Activated CD8-positive, alpha-beta memory T cell treated with anti-CD3 and anti-CD28 coated beads, Interleukin-2, amount 50 U/mL, for 48 hours (primary cell): ENCODE results near the gene DCDC2.
"Not testable (repeated sequence)": the region's sequence is repeated elsewhere in the genome, so short reads cannot be mapped to it uniquely, and the experiment has no call there.

Experiments used
- DNase-seq: peaks from one replicate; pipeline ENCODE4 v3.0.0-alpha.2; 2020

DCDC2 gene

GRCh38 chr6:24207413-24207812 is 150.4 kb downstream of the DCDC2 start:
- DNase-seq, result no peak

DNA sequence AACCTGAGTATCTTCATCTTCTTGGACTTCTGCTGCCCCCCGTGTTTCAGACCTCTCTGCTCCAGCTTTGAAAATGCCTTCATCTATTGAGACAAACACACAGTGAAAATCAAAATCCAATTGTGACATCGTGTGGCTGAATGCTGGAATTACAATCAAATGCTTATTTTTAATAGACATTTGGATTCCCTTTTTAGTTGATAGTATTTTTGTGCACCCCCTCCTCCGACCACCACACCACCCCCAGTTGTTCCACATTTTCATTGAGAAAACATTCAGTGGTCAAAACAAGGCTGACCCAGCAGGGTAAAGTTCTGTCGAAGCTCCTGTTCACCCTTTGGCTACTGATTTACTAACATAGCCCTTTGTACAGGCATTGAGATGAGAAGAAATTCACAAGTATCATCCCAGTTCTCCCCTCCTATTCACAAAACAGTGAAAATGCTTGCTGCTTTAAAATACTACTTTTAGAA is 152.8 kb downstream of the DCDC2 start:
- DNase-seq, result no peak

- DNase-seq, result not testable (repeated sequence)
Measured at GRCh38 chr6:24204113-24204512, 153.7 kb downstream of the DCDC2 start.

DNA sequence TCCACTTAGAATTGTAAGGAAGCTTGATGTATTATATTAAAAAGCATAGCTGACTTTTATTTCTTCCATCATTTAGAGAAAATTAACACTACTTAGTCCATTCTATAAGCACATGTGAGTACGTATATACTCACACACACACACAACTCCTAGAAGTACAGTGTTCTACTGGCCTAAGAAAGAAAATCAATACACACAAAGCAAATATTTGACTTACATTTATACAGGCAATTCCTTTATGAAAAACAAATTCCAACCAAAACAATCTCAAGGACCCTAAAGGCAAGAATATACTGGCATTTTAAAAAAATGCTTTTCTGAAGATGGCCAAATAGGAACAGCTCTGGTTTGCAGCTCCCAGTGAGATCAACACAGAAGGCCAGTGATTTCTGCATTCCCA is 160.0 kb downstream of the DCDC2 start:
- DNase-seq, result no peak

GRCh38 chr6:24195836-24196597 is 161.8 kb downstream of the DCDC2 start:
- no peak for DNase-seq

DNA sequence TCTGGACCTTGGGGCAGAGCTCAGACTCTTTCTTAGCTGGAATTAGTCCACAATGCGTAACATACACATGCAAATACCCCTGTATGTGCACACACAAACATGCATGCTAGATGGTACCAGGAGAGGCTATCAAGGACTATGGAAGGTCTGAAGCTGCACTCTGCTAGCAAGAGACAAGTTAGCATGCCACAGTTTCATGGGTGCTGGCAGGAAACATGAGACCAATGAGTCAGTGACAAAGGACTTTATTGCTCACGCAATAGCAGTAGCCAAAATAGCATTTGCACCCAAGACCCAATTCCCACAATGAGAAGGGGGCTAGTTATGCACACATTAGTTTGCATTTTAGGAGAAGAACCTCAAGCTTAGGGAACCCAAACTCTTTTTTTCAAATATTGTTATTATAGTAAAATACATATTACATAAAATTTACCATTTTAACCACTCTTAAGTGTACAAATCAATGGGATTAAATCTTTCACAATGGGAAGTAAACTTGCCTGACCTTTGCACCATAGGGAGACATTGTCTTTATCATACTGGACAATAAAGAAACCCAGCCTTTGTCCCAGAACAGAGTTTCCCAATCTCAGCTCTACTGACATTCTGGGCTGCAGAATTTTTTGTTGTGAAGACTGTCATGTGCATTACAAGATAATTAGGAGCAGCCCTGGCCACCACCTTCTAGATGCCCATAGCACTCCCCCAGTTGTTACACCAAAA is 162.7 kb downstream of the DCDC2 start:
- no peak for DNase-seq

DNA sequence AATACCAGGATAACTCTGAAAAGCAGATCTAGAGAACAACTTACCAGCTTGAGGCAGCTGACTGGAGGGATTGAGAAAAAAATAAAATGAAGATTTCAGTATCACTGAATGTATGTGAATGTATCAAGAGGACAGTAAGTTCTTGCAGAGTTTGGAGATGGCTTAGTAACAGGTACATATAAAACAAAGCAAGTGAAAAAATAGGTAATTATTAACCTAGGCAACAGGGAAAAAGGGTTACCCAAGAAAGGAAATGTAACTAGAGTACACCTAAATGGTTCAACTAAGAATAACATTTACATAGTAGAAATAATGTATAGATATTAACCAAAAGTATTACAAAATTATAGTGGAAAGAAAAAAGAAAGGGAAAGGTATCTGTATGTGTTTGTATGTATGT is 164.5 kb downstream of the DCDC2 start:
- no peak for DNase-seq

GRCh38 chr6:24191346-24191745 is 166.5 kb downstream of the DCDC2 start:
- DNase-seq, result no peak

DNA sequence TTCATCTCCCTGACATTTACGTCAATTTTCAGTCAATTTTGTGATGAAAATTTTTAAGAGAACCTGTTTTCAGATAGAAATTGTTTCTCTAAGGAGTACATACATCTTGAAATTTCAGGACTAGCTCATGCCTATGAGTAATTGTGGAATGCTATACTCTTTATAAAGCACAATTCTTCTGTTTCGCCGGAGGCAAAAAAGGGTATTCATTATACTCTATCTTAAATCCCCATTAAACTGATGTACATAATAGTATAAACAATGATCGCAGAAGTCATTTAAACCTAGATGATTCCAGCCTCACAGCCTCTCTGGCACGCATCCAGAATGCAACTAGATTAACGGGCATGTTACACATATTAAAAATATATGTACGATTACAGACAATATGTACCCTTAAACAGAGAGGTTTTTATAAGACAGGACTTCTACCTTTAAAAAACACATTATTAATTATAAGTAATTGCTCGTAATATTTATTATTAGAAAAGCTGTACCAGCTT is 169.2 kb downstream of the DCDC2 start:
- no peak for DNase-seq

- DNase-seq, result no peak
Measured at GRCh38 chr6:24187965-24188577, 169.8 kb downstream of the DCDC2 start.

- DNase-seq, result no peak
Measured at GRCh38 chr6:24186349-24186748, 171.5 kb downstream of the DCDC2 start.

GRCh38 chr6:24183584-24183983 is 174.3 kb downstream of the DCDC2 start:
- DNase-seq, result no peak

GRCh38 chr6:24157886-24158285 is 200.0 kb downstream of the DCDC2 start:
- DNase-seq, result no peak

DNA sequence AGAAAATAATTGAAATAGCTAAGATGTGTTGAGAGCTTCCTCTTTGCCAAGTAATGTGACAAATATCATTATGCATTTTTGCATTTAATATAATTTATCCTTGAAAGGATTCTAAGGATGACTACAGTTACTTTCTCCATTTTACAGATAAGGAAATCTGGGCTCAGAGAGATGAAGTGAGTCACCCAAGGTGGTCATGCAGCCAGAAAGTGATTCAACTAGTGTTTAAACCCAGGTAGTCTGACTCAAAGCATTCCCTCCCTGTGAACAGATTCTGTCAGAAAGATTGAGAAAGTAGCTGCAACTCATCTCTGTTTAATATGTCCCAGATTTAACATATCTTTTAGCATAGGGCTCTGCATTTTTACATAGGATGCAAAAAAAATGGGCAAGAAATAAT is 203.7 kb downstream of the DCDC2 start:
- DNase-seq, result no peak

DNA sequence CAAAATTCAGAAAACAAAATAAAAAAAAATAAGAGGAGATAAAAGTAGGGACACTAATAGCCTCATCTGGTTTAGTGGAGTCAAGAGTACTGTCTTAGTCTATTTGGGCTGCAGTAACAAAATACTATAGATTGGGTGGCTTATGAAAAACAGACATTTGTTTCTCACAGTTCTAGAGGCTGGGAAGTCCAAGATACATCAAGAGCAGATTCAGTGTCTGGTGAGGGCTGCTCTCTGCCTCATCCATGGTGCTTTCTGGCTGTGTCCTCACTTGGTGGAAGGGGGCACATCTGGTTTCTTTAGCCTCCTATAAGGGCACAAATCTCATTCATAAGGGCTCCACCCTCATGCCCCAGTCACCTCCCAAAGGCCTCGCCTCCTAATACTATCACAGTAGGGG is 205.8 kb downstream of the DCDC2 start:
- no peak for DNase-seq

DNA sequence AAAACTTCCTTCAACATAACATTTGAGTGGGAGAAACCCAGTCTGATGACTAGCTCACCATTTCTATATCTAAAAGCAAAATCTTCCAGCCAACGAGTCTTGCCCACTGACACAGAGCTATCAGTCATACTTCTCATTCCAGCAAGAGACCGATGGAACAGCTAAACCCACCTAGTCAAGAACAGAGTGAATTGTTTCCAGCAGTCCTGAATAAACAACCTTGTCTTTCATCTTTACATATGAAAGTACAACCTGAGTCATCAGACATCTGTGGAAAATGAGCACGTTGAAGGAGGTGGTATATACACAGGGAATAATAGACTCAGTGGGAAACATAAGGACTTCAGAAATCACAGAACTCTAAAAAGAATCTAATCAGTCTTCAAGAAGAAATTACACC is 208.0 kb downstream of the DCDC2 start:
- no peak for DNase-seq

DNA sequence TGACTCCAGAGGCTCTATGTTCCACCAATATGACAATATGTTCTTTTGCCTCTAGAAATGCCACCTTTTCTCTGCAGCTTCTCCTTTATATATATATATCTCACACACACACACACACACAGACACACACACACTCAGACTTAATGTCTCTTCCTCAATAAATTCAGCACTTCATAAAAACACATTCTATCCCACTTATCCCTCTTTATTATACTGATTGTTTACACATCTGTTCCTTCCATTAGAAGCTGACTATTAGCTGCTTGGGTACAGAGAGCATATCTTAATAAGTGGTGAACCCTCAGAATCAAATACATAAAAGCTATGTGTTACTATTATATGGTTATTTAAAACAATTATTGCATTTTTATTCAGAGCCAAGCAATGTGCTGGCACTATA is 208.6 kb downstream of the DCDC2 start:
- DNase-seq, result no peak

DNA sequence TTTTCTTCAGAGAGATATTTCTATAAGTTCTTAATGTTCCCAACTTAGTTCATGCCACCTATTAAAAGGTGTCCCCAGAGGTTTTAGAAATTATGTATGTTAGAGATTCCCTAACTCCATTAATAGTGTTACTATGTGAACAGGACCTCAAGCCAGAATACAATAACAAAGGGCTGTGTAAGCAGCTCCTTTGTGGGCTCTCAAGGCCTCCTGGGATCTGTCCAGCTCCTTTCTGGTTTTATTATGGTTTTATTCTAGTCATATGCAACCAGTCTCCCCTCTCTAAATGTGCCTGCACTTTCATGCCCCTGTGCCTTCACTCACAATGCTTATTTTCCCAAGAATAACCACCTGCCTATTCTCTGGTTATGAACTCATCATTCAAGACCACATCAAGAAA is 209.2 kb downstream of the DCDC2 start:
- no peak for DNase-seq

DNA sequence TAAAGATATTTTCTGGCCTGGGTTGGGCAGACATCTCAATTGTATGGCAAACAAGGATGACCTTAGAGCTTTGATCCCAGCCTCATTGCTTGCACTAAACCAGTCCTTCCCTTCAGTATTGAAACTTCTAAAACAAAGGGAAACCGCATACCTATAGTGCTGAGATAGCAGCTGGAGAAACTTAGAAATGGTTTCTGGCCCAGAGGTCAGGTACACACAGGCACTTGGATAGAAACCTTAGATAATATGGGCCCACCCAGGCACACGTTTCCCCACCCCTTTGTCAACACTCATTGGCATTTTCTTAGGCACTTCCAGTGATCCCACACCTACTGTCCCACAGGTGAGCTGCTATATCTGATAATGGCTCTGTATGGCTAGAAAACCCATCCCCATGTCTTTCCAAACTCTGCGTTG is 209.7 kb downstream of the DCDC2 start:
- no peak for DNase-seq

DNA sequence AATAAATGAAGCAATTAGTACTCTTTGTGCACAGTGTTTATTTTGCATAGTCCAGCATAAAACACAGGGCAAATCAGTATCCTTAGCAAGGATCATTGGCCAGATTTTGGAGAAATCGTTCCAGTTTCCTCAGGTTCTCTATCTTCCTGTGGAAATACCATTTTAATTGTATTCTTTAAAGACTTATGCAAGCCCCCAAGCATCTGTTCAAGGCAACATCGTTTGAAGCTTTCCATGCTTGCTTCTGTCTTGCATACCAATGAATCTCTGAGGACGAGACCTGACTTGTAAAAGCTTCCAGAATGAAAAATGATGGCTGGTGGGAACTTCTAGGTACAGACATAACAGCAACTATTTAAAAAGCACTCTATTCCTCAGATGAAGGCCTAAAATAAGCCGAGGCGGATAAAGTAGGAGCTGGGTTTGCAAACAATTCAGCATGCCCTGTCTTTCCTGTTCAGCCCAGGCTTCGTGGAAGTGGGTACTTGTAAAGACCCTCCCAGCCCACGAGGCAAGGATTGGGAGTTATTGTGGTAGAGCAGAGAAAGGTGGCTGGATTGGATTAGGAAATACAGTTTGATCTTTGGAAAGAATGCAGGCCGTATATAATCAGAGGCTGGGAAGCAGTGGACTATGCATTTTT is 210.2 kb downstream of the DCDC2 start:
- DNase-seq, result no peak

DNA sequence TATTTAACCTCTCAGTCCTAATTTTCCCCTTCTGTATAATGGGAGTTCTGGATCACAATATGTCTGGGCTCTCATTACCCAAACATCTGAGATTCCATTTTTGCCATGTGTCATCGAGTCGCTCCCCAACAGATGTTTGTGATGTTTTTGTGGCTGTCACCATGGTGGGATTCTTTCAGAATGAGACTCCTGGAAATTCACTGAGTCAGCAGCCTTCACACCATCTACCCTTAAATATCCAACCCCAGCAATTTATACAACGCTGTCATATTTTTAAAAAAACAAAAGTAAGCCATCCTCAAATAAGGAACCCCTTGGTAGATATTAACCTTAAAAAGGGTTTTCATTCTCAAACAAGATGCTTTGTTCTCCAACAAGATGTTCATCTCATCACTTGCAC is 211.0 kb downstream of the DCDC2 start:
- DNase-seq, result no peak

- no peak for DNase-seq
Measured at GRCh38 chr6:24145690-24146131, 212.1 kb downstream of the DCDC2 start.

GRCh38 chr6:24142733-24143132 is 215.1 kb downstream of the DCDC2 start:
- DNase-seq, result not testable (repeated sequence)
